Nephron (organoid): ENCODE results near the gene ZMYND15.
"Not testable (repeated sequence)": the region's sequence is repeated elsewhere in the genome, so short reads cannot be mapped to it uniquely, and the experiment has no call there.

ENCODE experiments used
- H3K27ac Mint-ChIP-seq, 3 experiments: 2 replicates each; pipeline ENCODE4 v1.8.0; 2020; ENCODE audit warnings: mixed read lengths in 3 of 3, mild to moderate bottlenecking in 2 of 3, moderate library complexity in 1 of 3
- H3K27me3 Mint-ChIP-seq: 2 replicates; pipeline ENCODE4 v1.8.0; 2021; ENCODE audit warnings: low read depth, mild to moderate bottlenecking, moderate library complexity, mixed read lengths
- H3K36me3 Mint-ChIP-seq: 2 replicates; pipeline ENCODE4 v1.8.0; 2020; ENCODE audit warnings: low read depth, mixed read lengths
- H3K4me1 Mint-ChIP-seq: 2 replicates; pipeline ENCODE4 v1.8.0; 2020; ENCODE audit warnings: mixed read lengths
- H3K4me3 Mint-ChIP-seq, 3 experiments: 2 replicates each; pipeline ENCODE4 v1.8.0; 2020; ENCODE audit warnings: mild to moderate bottlenecking in 3 of 3, mixed read lengths in 3 of 3, moderate library complexity in 2 of 3
- H3K9me3 Mint-ChIP-seq: 2 replicates; pipeline ENCODE4 v1.8.0; 2020; ENCODE audit warnings: mixed read lengths
- TF ChIP-seq, protein P1 (sequence below), 3 experiments: fragments of 200-600 bp; sonication (generic); IDR thresholded peaks; one replicate each; pipeline ENCODE4 v1.5.0; 2021; ENCODE audit warnings: antibody characterized with exemption in 3 of 3; ENCODE audit not compliant: unreplicated experiment in 3 of 3

The ZMYND15 gene, protein sequence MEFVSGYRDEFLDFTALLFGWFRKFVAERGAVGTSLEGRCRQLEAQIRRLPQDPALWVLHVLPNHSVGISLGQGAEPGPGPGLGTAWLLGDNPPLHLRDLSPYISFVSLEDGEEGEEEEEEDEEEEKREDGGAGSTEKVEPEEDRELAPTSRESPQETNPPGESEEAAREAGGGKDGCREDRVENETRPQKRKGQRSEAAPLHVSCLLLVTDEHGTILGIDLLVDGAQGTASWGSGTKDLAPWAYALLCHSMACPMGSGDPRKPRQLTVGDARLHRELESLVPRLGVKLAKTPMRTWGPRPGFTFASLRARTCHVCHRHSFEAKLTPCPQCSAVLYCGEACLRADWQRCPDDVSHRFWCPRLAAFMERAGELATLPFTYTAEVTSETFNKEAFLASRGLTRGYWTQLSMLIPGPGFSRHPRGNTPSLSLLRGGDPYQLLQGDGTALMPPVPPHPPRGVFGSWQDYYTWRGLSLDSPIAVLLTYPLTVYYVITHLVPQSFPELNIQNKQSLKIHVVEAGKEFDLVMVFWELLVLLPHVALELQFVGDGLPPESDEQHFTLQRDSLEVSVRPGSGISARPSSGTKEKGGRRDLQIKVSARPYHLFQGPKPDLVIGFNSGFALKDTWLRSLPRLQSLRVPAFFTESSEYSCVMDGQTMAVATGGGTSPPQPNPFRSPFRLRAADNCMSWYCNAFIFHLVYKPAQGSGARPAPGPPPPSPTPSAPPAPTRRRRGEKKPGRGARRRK

GRCh38 chr17:4739122-4740024 is at the start of gene ZMYND15, which contains the start of gene CXCL16:
Gene ZMYND15 (plus strand): TSS chr17:4739833. CDS start chr17:4740549, 716 bp downstream.
Gene CXCL16 (minus strand): TSS chr17:4739928. CDS start chr17:4739339, 589 bp downstream.
- no peaks in the 10 kb centered on the region for H3K9me3 Mint-ChIP-seq
- TF ChIP-seq, protein P1, sequence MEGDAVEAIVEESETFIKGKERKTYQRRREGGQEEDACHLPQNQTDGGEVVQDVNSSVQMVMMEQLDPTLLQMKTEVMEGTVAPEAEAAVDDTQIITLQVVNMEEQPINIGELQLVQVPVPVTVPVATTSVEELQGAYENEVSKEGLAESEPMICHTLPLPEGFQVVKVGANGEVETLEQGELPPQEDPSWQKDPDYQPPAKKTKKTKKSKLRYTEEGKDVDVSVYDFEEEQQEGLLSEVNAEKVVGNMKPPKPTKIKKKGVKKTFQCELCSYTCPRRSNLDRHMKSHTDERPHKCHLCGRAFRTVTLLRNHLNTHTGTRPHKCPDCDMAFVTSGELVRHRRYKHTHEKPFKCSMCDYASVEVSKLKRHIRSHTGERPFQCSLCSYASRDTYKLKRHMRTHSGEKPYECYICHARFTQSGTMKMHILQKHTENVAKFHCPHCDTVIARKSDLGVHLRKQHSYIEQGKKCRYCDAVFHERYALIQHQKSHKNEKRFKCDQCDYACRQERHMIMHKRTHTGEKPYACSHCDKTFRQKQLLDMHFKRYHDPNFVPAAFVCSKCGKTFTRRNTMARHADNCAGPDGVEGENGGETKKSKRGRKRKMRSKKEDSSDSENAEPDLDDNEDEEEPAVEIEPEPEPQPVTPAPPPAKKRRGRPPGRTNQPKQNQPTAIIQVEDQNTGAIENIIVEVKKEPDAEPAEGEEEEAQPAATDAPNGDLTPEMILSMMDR (IDR thresholded peaks at IDR 0.05; ENCODE audit: unreplicated experiment in 3 of 3): no peak
- H3K4me1 Mint-ChIP-seq: peaks cover 7% of the 10 kb centered on the region
- peak within 1 kb of the TSS; percentile 82 to 87 (median 84) for H3K4me3 Mint-ChIP-seq
- peak within 1 kb of the TSS in 1 of 3 experiments; percentile 28 for H3K27ac Mint-ChIP-seq
- H3K36me3 Mint-ChIP-seq: no peaks in the 10 kb centered on the region
- peaks cover 91% of the 10 kb centered on the region for H3K27me3 Mint-ChIP-seq

DNA sequence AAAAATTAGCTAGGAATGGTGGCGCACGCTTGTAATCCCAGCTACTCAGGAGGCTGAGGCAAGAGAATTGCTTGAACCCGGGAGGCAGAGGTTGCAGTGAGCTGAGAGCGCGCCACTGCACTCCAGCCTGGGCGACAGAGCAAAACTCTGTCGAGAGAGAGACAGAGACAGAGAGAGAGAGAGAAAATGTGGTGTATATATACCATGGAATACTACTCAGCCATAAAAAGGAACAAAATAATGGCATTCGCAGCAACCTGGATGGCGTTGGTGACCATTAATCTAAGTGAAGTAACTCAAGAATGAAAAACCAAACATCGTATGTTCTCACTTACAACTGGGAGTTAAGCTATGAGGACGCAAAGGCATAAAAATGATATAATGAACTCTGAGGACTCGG is 49.8 kb upstream of the ZMYND15 start:
- H3K4me1 Mint-ChIP-seq, H3K4me3 Mint-ChIP-seq, H3K9me3 Mint-ChIP-seq, H3K27ac Mint-ChIP-seq, H3K27me3 Mint-ChIP-seq: not testable (repeated sequence)
- peaks cover 74% of the 10 kb centered on the region for H3K36me3 Mint-ChIP-seq

GRCh38 chr17:4690745-4691144 is 48.9 kb upstream of the ZMYND15 start:
- H3K27ac Mint-ChIP-seq: no peak overlapping the region
- H3K4me1 Mint-ChIP-seq: peaks cover 6% of the 10 kb centered on the region
- H3K9me3 Mint-ChIP-seq: peaks cover 6% of the 10 kb centered on the region
- no peak overlapping the region for H3K4me3 Mint-ChIP-seq
- H3K36me3 Mint-ChIP-seq: peaks cover 68% of the 10 kb centered on the region
- no peaks in the 10 kb centered on the region for H3K27me3 Mint-ChIP-seq
- TF ChIP-seq, protein P1 (IDR thresholded peaks at IDR 0.05; ENCODE audit: unreplicated experiment in 3 of 3): no peak

GRCh38 chr17:4691686-4692085 is 47.9 kb upstream of the ZMYND15 start:
- Mint-ChIP-seq H3K27me3 (no peaks in the 10 kb centered on the region), H3K36me3 (peaks cover 71% of the 10 kb centered on the region), H3K4me1 (peaks cover 6% of the 10 kb centered on the region)

DNA sequence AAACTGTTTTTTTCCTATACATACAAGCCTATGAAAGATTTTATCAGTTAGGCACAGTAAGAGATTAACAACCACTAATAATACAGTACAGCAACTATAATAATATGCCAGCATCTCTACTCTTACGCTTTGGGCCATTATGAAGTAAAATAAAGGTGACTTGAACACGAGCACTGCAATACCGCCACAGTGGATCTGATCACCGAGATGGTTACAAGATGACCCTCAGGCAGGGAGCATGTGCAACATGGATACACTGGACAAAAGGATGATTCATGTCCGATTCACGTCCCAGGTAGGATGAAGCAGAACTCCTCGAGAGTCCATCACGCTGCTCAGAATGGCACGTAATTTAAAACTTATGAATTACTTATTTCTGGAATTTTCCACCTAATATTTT is 46.2 kb upstream of the ZMYND15 start:
- TF ChIP-seq, protein P1 (IDR thresholded peaks at IDR 0.05; ENCODE audit: unreplicated experiment in 3 of 3): no peak
- no peak overlapping the region for H3K27ac Mint-ChIP-seq
- H3K36me3 Mint-ChIP-seq: peaks cover 61% of the 10 kb centered on the region
- H3K9me3 Mint-ChIP-seq: peaks cover 3% of the 10 kb centered on the region
- no peak overlapping the region for H3K4me3 Mint-ChIP-seq
- H3K27me3 Mint-ChIP-seq: no peaks in the 10 kb centered on the region
- H3K4me1 Mint-ChIP-seq: peaks cover 6% of the 10 kb centered on the region

More at GRCh38 chr17:4691686-4692085, 47.9 kb upstream of the ZMYND15 start:
- Mint-ChIP-seq H3K9me3 (peaks cover 6% of the 10 kb centered on the region), H3K4me3 (no peak overlapping the region), H3K27ac (no peak overlapping the region)
- TF ChIP-seq, protein P1 (IDR thresholded peaks at IDR 0.05; ENCODE audit: unreplicated experiment in 3 of 3): no peak
